ENCODE measurements around the gene FIBP.
A peak's percentile ranks its signal among the peaks of the same experiment; 100 is the strongest.

FIBP gene

DNA sequence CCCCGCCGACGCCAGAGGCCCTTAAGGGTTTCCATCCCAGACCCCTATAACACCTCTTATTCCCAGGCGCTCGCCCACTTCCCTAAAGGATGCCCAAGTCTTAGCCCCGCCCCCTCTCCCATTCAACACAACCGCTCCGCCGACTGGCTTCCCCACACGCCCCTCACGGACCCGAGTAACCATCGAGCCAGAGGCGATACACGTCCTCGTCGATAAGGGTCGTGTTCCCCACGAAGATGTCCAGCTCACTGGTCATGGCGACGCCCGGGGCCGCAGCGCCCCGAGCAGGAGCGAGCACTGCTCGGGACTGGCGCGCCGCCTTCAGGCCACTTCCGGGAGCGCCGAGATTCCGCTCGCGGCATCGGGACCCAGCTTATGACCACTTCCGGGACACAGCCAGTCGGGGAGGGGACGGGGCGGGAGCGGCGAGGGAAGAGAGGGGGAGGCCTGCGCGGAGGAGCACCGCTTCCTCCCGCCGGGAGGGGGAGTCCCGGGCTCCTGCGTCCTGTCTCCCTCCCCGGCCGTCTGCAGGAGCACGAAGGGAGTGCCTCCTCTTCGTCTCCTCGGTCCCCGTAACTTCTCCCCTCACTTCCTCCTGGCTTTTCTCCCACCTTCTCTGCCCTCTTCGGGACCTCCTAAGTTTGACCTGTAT, at the start of gene FIBP:
Gene FIBP, minus strand, starts transcription at position 309 of the 652 bp plus-strand sequence. Its CDS starts 53 bp downstream, at position 256.
- DNase-seq (ENCODE audit: low spot score) = peak; percentile 98

DNA sequence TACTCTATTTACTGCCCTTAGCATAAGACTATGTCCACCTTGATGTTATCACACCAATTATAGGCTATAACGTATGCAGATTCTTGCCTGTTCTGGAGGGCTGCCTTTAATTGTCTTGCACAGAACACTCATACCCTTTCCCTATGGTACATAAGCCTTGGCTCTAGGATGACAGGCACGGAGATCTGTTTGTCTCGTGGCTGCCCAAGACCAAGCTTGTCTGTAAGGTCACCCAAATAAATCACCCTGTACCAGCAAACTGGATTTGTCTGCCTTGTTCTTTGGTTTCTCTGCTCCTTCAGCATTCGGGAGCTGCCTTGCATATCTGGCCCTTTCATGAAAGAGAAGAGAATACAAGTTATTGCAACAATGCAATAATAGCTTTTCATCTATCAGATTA, 49.5 kb upstream of the FIBP start:
- no peak for DNase-seq (ENCODE audit: low spot score)

DNA sequence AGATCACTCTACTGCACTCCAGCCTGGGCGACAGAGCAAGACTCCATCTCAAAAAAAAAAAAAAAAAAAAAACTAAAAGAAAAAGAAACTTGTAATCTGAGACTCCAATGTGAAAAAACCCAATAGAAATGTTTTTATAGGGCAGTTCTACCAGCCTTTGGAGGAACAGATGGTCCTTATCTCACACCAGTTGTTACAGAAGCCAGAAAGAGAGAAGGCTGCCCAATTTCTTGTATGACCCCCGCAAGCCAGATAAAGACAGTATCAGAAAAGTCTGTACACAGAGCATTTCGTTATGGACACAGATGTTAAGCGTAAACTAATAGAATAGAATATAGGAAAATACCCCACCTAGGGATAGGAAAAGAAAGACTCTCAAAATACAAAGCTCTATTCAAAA, 45.7 kb upstream of the FIBP start:
- DNase-seq (ENCODE audit: low spot score) = no peak

DNA sequence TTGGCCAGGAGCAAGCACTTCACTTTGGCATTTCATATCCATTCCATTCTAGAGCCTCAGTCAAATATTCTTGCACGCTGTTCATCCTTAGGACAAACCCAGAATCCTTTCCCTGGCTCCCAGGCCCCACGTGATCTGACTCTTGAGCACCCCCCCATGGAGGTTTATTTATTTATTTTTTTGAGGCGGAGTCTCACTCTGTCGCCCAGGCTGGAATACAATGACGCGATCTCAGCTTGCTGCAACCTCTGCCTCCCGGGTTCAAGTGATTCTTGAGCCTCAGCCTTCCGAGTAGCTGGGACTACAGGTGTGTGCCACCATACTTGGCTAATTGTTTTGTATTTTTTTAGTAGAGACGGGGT, 44.3 kb upstream of the FIBP start:
- no peak for DNase-seq (ENCODE audit: low spot score)

DNA sequence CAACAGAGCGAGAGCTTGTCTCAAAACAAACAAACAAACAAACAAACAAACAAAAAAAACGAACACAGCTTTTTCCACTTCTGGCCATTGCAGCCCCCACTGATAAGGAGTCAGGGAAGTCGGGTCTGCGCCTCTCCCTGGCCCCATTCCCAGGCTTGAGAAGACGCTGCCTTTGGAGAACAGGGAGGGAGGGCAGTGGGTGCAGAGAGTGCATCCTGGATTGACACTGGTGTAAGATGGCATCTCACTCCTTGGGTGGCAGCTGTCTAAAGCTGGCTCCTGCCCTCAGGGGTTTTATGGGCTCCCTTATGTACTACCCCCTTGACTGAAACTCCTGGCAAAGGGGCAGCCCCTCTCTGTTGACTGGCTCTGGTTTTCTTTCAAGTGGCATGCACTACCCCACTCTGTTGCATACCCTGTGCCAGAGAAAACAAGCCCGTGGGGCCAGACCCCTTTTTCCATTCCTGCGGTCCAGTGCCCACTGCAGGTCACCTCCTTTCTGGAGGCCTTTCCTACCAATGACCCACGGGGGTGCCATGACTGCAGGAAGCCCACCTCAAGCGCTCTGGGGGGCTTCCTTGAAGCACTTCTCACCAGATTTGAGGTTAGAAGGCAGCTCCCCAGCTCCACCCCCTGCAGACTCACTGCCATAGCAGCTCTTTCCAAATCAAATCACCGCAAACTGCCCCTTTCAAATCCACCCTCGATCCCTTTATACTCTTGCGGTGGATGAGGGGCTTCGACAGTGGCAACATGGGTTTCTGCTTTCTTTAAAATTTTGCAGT, 43.7 kb upstream of the FIBP start:
- no peak for DNase-seq (ENCODE audit: low spot score)

DNA sequence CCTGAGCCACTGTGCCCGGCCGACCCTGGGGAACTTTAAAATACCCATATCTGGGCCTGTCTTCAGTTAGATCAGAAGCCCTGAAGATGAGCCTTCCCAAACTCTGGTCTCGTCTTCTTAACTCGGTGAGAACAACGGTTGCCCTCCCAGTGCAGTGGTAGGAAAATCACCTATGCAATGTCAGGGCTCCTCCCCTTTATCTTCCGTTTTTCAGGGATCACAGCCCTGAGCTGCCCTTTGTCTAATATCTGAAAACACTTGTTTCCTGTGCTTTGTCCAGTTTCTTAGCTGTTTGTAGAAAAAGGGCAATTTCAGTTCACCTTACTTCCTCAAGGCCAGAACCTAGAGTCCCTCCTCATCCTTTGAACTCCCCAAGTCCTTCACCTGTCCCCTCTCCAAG, 40.4 kb upstream of the FIBP start:
- DNase-seq (ENCODE audit: low spot score) = no peak

DNA sequence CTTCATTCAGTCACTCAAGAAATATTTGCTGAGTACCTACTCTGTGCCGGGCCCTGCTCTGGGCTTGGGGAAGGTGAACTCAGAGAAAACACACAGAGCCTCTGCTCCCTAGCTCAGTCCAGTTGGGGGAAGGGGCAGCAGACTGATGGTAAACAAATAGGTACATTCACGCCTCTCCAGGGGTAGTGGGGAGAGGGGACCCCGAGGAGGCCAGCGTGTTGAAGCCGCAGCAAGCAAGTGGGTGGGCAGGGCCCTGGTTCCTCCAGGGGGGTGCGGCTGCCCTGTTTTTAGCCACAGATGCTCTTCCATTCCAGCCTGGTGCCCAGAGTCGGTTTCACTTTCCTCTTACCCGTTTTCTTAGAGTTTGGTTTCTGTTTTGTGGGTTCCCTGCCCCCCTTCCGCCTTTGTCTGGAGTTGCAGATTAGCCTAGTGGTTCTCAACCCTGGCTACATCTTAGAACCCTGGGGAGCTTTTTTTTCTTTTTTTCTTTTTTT, 39.7 kb upstream of the FIBP start:
- DNase-seq (ENCODE audit: low spot score) = peak; percentile 69

DNA sequence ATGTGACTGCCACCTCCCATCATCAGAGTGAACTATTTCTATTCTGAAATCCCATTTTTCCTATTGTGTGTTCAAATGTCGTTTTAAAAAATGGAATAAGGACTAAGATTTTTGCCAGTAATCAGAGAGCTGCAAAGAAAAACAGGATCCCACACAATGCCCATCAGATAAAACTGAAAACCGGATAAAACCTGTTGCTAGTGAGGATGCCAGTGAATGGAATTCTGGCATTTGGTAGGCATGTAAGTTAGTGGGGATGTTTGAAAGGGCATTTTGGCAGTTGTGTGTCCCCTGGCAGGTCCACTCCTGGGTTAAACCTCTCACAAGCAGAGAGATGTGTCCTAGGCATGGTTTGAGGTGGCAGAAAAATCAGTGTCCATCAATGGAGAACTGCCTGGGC, 37.1 kb upstream of the FIBP start:
- no peak for DNase-seq (ENCODE audit: low spot score)

DNA sequence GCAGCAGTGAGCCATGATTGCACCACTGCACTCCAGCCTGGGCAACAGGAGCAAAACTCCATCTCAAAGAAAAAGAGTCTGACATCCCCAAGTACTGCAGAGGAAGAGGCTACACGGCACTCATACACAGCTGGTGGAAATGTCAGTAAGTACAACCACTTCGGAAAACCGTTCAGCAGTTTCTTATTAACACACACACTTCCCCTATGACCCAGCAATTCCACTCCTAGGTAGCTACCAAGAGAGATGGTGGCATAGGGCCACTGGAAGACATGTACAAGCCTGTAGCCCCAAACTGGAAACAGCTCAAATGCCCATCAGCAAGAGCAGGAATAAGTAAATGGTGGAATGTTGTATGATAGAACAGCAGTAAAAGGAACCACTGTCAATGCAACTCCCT, 34.3 kb upstream of the FIBP start:
- no peak for DNase-seq (ENCODE audit: low spot score)

DNA sequence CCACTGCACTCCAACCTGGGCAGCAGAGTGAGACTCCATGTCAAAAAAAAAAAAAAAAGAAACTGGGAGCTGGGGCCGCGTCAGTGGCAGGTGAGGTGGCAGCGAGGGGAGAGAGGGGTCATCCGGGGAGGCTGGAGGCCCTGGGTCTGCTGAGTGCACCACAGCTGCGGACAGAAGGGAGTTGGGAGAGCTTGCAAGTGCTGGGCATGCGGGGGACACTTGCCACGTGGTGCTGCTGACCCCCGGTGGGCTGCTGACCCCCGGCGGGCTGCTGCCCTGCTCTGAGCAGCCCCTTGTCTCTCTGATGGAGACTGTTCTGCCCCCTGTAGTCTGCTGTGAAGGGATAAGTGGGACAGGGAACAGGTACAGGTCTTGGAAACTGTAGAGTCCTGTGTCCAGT, 33.6 kb upstream of the FIBP start:
- DNase-seq (ENCODE audit: low spot score) = no peak

DNA sequence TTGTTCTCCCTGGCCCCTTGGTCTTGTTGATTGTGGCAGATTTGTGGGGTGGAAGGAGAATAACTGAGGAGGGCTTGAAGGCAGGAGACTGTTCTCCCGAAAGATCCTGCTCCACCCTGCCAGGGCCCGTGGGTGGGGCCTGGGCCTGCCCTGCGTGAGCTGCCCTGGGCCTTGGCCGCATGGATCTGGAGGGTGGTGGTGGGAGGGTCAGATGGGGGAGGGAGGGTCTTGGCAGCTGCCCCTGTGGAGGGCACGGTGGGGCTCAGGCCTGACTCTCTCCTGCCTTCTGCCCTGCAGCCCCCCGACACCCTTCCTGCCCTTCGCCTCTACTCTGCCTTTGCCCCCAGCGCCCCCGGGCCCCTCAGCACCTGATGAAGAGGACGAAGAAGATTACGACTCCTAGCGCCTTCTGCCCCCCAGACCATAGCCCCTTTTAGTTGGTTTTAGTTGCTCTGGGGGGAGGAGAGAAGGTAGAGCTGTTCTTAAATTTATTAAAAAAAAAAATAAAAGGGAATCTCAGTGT, 32.8 kb upstream of the FIBP start:
- DNase-seq (ENCODE audit: low spot score) = no peak

DNA sequence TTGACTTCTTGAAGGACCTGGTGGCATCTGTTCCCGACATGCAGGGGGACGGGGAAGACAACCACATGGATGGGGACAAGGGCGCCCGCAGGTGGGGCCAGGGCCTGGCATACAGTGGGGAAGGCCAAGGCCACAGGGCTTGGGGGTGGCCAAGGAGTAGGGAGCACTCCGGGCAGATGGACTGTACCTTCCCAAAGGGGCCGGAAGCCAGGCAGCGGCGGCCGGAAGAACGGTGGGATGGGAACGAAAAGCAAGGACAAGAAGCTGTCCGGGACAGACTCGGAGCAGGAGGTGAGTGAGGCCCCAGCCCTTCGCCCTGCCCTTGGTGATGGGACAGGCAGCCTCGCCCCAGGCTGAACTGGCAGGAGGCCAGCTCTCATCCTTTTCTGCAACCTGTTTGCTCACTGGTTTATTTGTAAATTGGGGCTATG, 32.1 kb upstream of the FIBP start:
- no peak for DNase-seq (ENCODE audit: low spot score)

DNA sequence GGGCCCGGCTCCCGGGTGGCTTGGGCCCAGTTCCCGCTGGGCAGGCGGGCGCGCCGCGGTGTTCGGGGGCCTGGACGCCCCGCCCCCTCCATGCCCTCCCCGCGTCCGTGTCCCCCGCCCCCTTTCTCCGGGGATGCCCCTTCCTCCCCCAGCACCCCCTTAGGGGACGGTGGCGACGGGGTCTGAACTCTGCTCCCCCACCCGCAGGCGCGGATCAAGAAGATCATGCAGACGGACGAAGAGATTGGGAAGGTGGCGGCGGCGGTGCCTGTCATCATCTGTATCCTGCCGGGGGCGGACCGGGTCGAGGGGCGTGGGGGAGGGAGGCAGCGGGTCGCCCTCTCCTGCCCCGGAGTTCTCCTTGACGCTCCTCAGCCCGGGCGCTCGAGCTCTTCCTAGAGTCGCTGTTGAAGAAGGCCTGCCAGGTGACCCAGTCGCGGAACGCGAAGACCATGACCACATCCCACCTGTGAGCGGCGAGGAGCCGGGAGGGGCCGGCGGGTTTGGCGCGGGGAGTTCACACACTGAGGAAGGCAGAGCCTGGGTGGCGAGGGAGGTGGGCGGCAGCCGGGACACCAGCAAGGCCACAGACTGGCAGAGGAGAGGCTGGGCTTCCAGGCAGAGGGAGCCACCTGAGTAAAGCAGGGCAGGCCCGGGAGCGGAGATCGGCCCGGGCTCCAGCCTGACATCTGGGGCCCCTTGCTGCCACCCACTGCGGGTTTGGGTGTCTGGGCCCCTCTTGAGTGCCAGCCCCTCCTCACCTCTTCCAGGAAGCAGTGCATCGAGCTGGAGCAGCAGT, 31.5 kb upstream of the FIBP start:
- no peak for DNase-seq (ENCODE audit: low spot score)

DNA sequence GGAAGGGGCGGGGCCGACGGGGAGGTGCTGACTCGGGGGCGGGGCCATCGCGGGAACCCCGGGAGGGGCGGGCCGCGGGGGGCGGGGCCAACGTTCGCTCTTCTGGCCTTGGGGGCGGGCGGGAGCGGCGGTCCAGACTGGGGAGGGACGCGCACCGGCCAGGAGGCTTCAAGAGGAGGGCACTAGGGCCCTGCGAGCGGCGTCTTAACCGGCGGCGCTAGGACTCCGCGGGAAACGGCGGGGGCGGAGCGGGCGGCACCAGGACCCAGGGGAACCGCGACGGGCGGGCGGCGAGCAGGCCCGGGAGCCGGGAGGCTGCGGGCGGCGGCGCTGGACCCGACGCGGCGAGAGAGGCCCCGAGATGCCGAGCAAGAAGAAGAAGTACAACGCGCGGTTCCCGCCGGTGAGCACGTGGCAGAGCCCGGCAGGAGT, 30.9 kb upstream of the FIBP start, which contains the start of gene DRAP1:
Gene DRAP1, plus strand, starts transcription at position 286 of the 432 bp plus-strand sequence. Its CDS starts 76 bp downstream, at position 362.
- DNase-seq (ENCODE audit: low spot score) = peak; percentile 96

DNA sequence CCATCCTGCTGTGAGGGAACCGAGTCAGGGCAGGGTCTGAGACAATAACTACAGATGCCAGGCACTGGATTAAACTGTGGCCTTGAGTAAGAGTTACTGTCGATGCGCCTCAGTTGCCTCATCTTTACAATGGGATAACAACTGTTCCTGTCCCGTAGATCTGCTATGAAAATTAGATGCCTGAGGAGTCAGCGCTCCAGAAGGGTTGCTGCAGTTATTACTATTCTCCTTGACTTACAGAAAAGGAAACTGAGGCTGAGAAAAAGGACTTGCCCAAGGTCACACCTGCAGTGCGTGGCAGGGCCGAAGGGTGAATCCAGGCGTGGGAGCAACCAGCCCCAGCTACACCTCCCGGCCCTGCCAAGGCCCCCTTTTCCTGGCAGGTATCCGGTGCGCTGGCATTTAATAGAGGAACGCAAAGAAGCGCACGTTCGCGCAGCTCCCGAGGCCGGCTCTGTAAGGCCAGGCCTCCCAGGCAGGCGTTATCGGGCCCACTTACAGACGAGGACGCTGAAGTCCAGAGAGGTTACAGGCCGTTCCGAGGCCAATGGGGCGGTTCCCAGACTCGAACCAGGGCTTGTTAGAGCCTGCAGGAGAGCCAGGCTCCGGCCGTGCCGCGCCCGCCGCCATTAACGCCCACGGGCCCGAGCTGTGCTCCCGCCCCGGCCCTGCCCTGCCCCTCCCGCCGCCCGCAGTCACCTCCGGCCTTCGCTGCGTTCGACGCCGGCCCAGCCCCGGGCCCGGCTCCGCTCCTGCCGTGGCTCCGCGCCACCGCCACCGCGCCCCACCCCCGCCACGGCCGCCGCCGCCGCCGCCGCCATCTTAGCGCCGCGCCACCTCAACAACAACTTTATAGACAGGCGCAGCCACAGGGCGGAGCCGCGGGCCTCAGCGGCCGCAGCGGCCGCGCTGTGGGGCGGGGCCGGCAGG, 30.2 kb upstream of the FIBP start, which contains the start of gene C11orf68:
Gene C11orf68, minus strand, starts transcription at position 852 of the 930 bp plus-strand sequence. Its CDS starts 31 bp downstream, at position 821.
- no peak for DNase-seq (ENCODE audit: low spot score)

DNA sequence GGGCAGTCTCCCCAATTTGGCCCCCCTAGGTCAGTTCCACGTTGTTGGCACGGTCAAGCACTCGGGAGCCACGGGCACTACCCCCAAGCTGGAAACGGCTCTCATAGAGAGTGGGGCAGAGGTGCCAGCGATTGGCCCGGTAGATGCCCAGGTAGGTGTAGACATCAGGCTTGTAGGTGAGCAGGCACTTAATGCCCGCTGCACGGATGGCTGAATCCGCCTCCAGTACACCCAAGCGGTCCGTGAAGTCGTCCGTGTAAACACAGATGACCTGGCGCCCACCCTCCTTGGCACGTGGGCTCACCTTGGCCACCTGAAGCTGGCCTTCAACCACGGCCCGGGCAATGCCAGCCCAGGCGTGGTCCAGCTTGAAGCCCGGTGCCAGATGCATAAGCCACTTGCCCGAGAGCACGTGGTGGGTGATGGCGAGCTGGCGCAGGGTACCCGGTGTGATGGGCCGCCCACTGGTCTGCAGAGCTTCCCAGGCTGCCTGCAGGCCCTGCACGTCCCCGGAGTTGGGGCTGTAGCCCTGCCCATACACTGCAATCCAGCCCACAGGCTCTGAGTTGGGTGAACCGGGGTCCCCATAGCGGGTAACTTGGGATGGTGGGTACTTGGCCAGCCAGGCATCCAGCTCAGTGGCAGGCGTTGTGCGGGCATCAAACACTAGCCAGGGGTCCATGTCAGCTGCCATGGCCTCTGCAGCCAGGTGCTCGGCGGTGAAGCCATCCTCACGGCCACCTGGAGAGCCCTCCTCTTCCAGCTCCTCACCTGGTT, 29.4 kb upstream of the FIBP start:
- DNase-seq (ENCODE audit: low spot score) = no peak

DNA sequence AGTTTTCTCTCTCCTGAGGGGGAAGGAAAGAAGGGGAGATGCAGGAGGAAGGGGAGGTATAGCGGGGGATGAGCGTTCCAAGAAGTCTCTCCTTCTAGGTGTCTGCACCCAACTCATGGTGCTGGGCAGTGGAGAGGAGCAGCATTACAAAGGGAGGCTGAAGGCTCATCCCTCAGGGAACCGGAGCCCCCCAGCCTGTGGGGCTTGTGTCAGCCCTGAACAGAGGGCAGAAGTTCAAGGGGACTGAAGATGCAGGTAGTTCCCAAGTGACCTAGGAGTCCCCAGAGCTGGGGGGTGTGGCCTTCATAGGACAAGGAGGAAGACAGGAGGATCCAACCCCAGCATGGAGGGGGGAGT, 28.8 kb upstream of the FIBP start:
- DNase-seq (ENCODE audit: low spot score) = no peak

DNA sequence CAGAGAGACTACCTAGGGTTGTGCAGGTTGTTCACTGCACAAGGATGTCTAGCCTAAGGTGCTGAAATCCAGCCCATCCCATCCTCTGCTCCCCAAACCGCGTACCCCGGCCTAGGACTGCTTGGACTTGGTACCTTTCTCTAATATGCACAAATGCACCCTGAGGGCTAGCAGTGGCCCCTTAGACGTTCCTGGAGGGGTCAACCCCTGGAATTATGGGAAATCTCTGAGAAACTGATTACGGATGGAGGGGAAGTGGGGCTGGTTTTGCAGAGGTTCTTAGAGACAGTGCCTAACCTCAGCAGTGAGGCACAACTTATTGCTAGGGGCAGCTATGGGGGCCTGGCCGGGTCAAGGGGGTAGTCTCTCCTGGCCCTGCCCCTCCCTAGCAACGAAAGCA, 28.1 kb upstream of the FIBP start:
- no peak for DNase-seq (ENCODE audit: low spot score)

DNA sequence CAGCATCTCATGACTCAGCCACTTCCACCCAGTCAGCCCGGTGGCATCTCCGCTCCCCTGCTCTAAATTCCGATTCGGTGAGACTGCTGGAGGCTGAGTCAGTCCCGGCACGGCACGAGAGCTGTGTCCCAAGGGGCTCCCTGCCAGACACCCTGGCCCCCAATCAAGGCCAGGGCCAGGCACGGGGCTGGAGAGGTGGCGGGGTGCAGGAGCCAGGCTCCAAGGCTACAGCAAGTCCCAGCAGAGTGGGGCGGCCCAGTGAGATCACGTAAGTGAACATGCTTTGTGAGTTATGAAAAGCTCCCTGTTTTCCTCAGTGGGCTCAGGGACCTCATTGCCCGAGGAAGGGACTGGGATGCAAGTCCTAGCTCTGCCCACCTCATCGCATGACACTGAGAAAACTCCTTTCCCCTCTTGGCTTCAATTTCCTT, 27.6 kb upstream of the FIBP start:
- DNase-seq (ENCODE audit: low spot score) = peak; percentile 99

DNA sequence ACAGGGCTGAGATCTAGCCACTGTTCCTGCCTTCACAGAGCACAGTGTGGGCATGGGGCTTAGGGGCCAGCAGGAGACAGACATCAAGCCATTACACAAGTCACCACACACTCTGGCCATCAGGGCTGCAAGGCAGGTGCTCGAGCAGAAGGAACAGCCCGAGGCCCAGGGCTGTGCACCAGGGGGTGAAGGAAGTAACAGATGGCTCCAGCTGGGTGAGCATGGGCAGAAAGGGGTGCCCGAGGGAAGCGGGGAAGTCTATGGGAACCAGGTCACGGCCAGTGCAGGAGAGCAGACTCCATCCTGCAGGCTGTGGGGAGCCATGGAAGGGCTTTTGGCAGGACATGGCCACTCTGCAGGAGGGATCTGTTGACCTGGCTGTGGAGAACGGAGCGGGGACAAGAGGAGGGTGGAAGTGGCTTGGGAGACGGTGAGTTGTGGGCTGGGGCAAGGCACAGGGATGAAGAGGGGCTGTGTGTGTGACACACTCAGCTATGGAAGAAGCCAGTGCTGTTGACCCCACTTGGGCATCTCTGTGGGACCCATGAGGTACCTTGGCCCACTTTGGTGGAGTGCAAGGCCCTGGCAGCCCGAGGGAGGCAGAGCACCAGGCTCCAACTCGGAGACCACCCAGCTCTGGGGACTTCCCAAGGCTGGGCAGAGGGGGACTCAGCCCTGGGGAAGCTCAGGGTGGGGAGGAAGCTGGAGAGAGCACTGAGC, 27.0 kb upstream of the FIBP start:
- DNase-seq (ENCODE audit: low spot score) = no peak
